Right lung (tissue), 10 donors: Measurements from ENCODE around the gene TRPC5OS. TPM values are rescaled to one million over a fixed set of nuclear protein-coding genes. Genes with fewer than 3 reads are reported as not detected.

ENCODE experiments used
- DNase-seq, 2 donors: peaks; one replicate each; pipeline ENCODE4 v3.0.0-alpha.2; 2013
- long read RNA-seq, 8 donors: transcript quantifications; one replicate each; lab custom pipeline, GENCODE V29; 2026
- polyA plus RNA-seq, 5 donors: library from polyadenylated mRNA; unstranded; fragments of 120-200 nt; gene quantifications; one replicate each; pipeline versions ENCODE4 v1.2.1 to v1.2.3, GENCODE V29; 2013; ENCODE audit warnings: inconsistent platforms in 1 of 5, low replicate concordance in 1 of 5; ENCODE audit not compliant: insufficient read length in 5 of 5, insufficient read depth in 1 of 5

Gene TRPC5OS
- polyA plus RNA-seq = not detected
- long read RNA-seq, donor 1 = 0 reads
- long read RNA-seq, donor 2 = 0 reads
- long read RNA-seq, donor 3 = 0 reads
- long read RNA-seq, donor 4 = 0 reads
- long read RNA-seq, donor 5 = 0 reads
- long read RNA-seq, donor 6 = 0 reads
- long read RNA-seq, donor 7 = 0 reads
- long read RNA-seq, donor 8 = 0 reads

- no peak for DNase-seq
Measured at GRCh38 chrX:111875881-111876280, at the start of gene TRPC5OS. Gene TRPC5OS (plus strand): TSS chrX:111876181. CDS start chrX:111901850, 25,669 bp downstream.

DNA sequence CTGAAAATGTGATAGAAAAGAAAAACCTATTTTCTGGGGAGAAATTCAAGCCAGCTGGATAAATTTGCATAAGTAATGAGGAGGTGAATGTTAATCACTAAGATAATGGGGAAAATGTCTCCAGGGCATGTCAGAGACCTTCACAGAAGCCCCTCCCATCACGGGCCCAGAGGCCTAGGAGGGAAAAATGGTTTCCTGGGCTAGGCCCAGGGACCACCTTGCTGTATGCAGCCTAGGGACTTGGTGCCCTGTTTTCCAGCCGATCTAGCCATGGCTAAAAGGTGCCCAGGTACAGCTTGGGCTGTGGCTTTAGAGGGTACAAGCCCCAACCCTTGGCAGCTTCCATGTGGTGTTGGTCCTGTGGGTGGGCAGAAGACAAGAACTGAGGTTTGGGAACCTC lies 46.6 kb upstream of the TRPC5OS start:
- DNase-seq = no peak

DNA sequence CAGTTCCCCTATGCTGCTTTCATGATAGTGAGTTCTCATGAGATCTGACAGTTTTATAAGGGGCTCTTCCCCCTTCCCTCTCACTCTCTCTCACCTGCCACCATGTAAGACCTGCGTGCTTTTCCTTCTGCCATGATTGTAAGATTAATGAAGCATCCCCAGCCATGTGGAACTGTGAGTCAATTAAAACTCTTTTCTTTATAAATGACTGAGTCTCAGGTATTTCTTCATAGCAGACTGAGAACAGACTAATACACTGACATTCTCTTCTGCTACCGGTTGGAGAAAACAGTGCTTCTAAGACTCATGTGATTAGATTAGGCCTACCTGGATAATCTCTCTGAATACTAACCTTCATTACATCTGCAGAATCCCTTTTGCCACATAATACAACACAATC lies 45.4 kb upstream of the TRPC5OS start:
- no peak for DNase-seq

DNA sequence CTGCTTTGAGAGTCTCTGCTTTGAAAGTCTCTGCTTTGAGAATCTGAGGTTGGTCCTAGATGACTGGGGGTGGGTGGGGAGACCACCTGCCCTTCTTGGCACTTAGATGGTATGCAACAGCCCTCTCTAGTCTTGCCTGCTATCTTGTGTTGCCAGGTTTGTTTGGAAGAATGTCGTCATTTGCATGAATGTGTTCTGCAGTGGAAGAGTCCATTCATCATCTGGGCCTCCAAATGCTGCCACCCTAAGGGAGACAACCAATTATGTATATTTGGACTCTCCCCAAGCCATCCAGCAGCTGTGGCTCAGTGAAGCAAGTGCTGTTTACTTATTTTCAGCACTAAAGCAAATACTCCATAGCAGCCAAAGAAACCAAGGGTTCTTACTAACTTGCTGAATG lies 44.6 kb upstream of the TRPC5OS start:
- DNase-seq = no peak

DNA sequence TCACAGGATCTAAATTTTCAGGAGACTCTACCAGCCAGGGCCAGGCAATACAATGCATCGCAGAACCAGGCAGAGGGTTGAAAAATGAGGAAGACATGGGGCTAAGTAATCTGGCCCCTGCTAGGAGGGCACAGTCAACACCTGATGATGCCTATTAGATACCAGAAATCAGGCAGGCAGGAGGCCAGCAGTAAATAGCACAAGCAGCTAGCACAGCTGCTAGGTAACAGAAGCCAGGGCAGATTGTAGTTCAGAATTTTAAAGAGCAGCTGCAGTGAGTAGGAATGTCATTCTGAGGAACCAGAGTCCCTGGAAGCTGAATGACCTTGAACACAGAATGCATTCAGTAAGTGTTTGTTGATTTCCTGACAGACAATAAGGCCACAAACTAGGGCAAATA lies 38.8 kb upstream of the TRPC5OS start:
- DNase-seq = no peak

GRCh38 chrX:111847491-111848133 lies 28.4 kb upstream of the TRPC5OS start:
- DNase-seq = no peak

DNA sequence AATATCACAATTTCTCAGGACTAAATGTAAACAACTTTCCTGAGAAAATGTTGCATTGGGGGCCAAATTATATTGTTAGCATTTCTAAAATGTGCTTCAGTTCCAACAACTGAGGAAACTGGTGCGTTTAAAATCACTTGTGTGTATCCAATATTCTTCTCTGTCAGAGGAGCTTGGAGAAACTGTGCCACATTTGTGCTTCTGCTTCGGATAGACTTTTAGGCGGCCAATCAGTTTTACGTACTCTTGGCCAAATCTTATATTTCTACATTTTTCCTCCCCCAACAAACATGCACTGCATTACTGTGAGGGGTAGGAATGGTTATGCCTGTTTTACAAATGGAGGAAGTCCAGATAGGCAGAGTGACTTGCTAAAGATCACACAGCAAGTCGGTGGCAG lies 27.4 kb upstream of the TRPC5OS start:
- no peak for DNase-seq

DNA sequence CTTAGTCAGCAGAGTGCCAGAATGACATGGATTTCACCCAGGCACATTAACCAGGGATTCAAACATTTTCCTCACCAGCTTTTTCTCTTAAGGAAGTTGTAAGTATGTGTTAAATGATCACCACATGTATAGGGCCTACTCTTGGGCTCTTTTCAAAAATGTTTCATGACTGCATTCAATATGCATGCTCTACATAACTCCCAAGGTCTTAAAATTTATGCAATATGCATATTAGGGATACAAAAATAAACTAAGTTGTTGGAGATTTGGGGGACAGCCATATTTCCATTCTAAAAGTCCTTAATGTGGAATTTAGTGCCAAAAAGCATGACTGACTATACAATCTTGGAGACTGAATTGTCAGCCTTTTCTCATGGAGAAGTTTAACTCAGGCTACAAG lies 25.0 kb upstream of the TRPC5OS start:
- no peak for DNase-seq

DNA sequence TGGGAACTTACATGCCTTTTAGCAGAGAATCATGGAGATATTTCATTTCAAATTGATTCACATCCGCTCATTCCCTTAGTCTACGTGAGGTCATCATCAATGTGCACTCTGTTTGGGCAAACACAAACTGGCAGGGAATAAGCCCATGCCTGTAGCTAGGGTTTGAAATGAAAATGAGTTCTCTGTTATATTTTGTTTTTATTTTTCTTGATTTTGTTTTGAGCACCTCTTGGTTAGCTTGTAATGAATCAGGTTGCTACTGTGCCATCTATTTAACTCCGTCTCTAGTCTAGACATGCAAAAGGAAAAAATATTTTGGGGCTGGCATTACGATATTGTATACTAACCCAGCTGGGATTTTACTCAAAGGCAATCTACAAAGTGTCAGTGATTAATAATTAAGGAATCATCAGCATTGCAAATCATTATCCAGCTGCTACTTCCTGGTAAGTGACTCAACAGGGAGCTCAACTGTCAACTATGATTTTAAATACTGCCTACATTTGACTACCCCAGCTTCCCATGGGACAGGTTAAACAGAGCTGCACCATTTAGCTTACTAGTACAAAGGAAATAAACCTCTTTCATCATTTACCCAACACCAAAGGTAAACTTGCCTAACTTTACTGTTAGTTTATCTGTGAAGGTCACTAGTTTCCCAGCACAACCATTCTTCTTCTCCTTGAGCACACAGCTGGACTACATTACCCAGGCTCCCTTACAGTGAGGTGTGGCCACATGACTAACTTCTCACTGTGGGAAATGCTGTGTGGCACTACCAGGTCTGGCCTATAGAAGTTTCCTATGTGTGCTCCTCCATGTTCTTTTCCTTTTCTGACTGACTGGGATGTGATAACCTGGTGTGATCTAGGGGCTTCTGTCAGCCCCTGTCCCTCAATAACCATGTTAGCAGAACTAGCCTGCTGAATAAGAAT lies 21.2 kb upstream of the TRPC5OS start:
- DNase-seq = no peak

DNA sequence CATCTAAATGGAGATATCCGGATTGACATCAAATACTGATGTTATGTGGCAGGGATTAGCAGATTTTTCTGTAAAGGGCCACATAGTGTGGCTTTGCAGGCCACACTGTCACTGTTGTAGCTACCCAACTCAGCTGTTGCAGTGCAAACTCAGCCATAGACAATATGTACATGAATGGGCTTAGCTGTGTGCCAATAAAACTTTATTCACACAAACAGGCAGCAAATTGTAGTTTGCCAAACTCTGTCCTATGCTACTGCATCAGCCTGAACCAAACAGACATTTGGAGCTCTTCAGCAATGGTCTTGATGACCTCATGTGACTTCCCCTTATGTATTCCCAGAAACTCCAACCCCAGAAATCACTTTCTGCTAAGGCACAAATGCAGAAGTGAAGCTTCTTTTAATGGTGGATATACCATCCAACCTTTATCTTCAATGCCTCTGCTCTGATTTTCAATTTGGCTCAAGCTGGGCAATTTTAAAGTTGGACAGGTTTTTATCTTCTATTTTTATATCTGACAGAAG lies 18.4 kb upstream of the TRPC5OS start:
- no peak for DNase-seq

DNA sequence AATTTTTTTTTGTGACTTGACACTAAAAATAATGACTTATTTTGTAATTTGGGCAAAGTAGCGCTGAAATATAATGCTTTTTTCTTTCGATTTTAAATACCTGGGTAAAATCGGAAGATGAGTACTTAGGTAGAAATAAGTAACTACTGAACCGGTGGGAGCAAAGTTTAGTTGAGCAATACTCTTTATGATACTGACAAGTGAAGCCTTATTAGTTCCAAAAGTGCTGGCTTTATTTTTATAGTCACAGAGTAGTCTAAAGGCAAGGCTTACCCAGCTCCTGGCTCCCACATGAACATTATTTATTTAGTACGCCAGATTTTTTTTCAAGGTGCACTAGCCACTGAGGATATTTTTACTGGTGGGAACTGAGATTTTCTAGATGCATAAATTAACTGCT lies 14.4 kb upstream of the TRPC5OS start:
- DNase-seq = no peak

- DNase-seq = no peak
Measured at GRCh38 chrX:111867236-111867635, 8.7 kb upstream of the TRPC5OS start.

- DNase-seq = no peak
Measured at GRCh38 chrX:111868726-111869638, 7.0 kb upstream of the TRPC5OS start.

GRCh38 chrX:111869639-111870034 lies 6.3 kb upstream of the TRPC5OS start:
- DNase-seq = peak; percentile 15 to 25

DNA sequence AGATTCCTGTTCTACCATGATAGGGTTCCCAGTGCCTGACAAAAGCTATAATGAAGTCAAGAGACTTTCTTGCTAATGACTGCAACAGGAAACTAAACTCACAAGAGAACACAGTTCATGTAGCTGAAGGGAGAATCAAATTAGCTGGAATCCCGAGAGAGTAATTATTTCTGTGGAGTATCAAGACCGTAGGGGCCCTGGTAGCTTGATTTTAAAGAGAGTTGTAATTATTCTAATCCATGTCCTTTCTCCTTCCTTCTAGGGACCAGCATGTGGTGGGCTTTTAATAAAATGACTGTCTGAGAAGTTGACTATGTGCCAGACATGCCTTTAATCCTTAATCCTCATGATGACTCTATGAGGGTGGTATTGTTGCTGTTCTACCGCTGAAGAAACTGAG lies 1.7 kb upstream of the TRPC5OS start:
- DNase-seq = no peak

DNA sequence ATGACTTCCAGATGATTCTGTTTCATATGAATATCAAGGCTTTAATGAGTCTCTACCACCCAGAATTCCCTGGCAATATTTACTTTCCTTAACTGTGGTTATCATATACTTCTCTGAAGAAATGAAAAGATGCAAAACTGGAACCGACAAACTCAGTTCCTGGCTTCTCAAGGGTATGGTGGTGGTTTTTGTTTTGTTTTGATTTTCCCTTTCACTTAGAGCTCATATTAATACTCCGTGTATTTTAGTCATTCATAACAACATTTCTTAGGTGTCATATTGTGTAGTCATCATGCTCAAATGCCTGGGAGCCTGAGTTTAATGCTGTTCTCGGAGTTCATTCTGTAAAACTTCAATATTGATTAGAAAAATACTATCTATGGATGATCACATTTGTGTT lies 665 bp downstream of the TRPC5OS start:
- DNase-seq = no peak

- DNase-seq = no peak
Measured at GRCh38 chrX:111877681-111878080, 1.7 kb downstream of the TRPC5OS start.

- no peak for DNase-seq
Measured at GRCh38 chrX:111880735-111881134, 4.8 kb downstream of the TRPC5OS start.

DNA sequence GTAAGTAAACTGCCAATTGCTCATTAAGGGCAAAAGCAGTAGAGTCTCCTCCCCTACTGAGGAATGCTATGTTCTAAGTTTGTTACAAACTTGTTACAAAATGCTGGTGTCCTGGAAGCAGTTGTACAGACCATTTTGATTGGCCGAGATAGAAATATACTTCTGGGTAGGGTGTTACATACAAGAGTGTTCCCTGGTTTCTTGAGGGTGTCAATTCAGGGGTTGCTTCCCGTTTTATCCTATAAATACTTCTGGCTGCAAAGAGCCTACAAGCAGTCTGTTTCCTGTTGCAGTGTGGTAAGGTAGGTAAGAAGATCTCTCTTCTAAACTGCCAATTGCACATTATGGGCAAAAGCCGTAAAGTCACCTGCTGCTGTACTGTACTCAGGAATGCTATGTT lies 5.7 kb downstream of the TRPC5OS start:
- DNase-seq = no peak

- no peak for DNase-seq
Measured at GRCh38 chrX:111886678-111887077, 10.7 kb downstream of the TRPC5OS start.

DNA sequence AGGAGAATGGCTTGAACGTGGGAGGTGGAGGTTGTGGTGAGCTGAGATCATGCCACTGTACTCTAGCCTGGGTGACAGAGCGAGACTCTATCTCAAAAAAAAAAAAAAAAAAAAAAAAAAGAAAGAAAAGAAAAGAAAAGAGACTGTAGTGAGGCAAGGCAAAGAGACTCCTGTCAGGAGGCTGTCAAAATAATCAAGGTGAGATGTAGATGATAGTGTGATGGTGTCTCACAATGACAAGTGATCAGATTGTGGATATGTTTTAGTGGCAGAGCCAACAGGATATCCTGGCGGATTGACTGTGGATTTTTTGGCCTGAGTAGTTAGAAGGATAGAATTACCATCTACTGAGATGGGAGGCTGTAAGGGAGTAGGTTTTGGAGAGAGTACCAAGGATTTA lies 12.6 kb downstream of the TRPC5OS start:
- no peak for DNase-seq
